GM12878 (cell line): ENCODE data around the gene TTLL3. TPM values are rescaled to one million over a fixed set of nuclear protein-coding genes. Genes with fewer than 3 reads are reported as not detected.

Experiments
- ATAC-seq: fragments of 200-7000 bp; cut with Tn5 transposase; 3 replicates; pipeline ENCODE4 v1.9.1; 2020; ENCODE audit warnings: mild to moderate bottlenecking, moderate library complexity
- BruUV-seq: library from RNA; stranded (reverse); fragments of 400-500 nt; replicated peaks from 2 replicates; lab custom pipeline; 2021; lab: Mats Ljungman, UMichigan
- CTCF ChIA-PET: fragments of 300-600 bp; sonication (Branson Sonifier 250); formaldehyde crosslinking; extraction: SDS; loops from one replicate; lab custom pipeline; 2021; ENCODE audit warnings: inconsistent platforms; lab: Yijun Ruan, JAX
- POLR2A ChIA-PET: fragments of 350-600 bp; formaldehyde crosslinking; extraction: SDS; loops from one replicate; lab custom pipeline; 2021; ENCODE audit warnings: inconsistent platforms; lab: Charles Lee
- RAD21 ChIA-PET: fragments of 300-600 bp; sonication (Branson Sonifier 250); formaldehyde crosslinking; loops from one replicate; lab custom pipeline; 2023; ENCODE audit warnings: antibody characterized with exemption; ENCODE audit not compliant: unreplicated experiment; lab: Charles Lee
- SMC1A ChIA-PET: fragments of 300-600 bp; sonication (Branson Sonifier 250); formaldehyde crosslinking; loops from one replicate; lab custom pipeline; 2023; ENCODE audit not compliant: unreplicated experiment, uncharacterized antibody; lab: Charles Lee
- DNase-seq: peaks from one replicate; pipeline ENCODE4 v3.0.0-alpha.2; 2011; ENCODE audit warnings: low read depth, low spot score
- FAIRE-seq: peaks from 3 replicates; lab custom pipeline; 2011; peaks lifted over from hg19 to GRCh38; lab: Jason Lieb, UNC
- H2AFZ ChIP-seq: 2 replicates; pipeline ENCODE4 v1.6.0; 2011; ENCODE audit warnings: low read depth, low read length, control low read depth; ENCODE audit not compliant: control insufficient read depth
- H3K27ac ChIP-seq: 2 replicates; pipeline ENCODE4 v1.5.1; 2011; ENCODE audit warnings: control low read depth; ENCODE audit not compliant: control insufficient read depth, insufficient read depth
- H3K27me3 ChIP-seq, 2 experiments: replicated peaks in 1 of 2; 2 replicates each; pipeline versions ENCODE4 v1.6.0 to v1.6.1; 2011; ENCODE audit warnings: low read length in 1 of 2; ENCODE audit not compliant: control insufficient read depth in 2 of 2, insufficient read depth in 2 of 2
- H3K36me3 ChIP-seq, 2 experiments: 2 replicates each; pipeline ENCODE4 v1.5.1; 2011; ENCODE audit warnings: low read length in 1 of 2; ENCODE audit not compliant: control insufficient read depth in 2 of 2, insufficient read depth in 2 of 2
- H3K4me1 ChIP-seq: 2 replicates; pipeline ENCODE4 v1.6.1; 2011; ENCODE audit warnings: mild to moderate bottlenecking, low read length, moderate library complexity, mixed read lengths; ENCODE audit not compliant: control insufficient read depth, insufficient read depth
- H3K4me2 ChIP-seq: 2 replicates; pipeline ENCODE4 v1.6.0; 2011; ENCODE audit warnings: control low read depth; ENCODE audit not compliant: control insufficient read depth, insufficient read depth
- H3K4me3 ChIP-seq: fragments of 200-600 bp; sonication (generic); 2 replicates; pipeline ENCODE4 v1.5.1; 2016
- H3K79me2 ChIP-seq: 2 replicates; pipeline ENCODE4 v1.6.0; 2011; ENCODE audit warnings: low read length; ENCODE audit not compliant: control insufficient read depth, insufficient read depth
- H3K9ac ChIP-seq: 2 replicates; pipeline ENCODE4 v1.8.0; 2011; ENCODE audit warnings: low read length, control low read depth, mixed read lengths; ENCODE audit not compliant: control insufficient read depth, insufficient read depth
- H3K9me3 ChIP-seq: replicated peaks from 3 replicates; pipeline ENCODE4 v1.5.1; 2011; ENCODE audit warnings: mild to moderate bottlenecking, low read length; ENCODE audit not compliant: control insufficient read depth, insufficient read depth
- H4K20me1 ChIP-seq: 2 replicates; pipeline ENCODE4 v1.6.0; 2011; ENCODE audit not compliant: control insufficient read depth, insufficient read depth
- LARP7 ChIP-seq: fragments of 450-650 bp; IDR thresholded peaks from 2 replicates; pipeline ENCODE4 v1.6.1; 2017; ENCODE audit warnings: mild to moderate bottlenecking
- REST ChIP-seq: IDR thresholded peaks from 2 replicates; pipeline ENCODE4 v1.6.1; 2012; ENCODE audit warnings: mild to moderate bottlenecking, low read depth, low read length
- WGBS: methylation state at CpG from one replicate; pipeline ENCODE4 v1.1.6; 2016; ENCODE audit warnings: low lambda C conversion rate; ENCODE audit not compliant: insufficient replicate concordance, insufficient coverage; ENCODE audit errors: missing lambda C conversion rate; 5-methylcytosine and 5-hydroxymethylcytosine counted together
- in situ Hi-C: fragments of 300-500 bp; cut with MboI; formaldehyde crosslinking; loops from 9 replicates; pipeline ENCODE4 v1.14.3; 2018; ENCODE audit warnings: mixed read lengths
- intact Hi-C: fragments of 100-400 bp; cut with micrococcal nuclease; formaldehyde crosslinking; loops from one replicate; pipeline ENCODE4 v1.14.2; 2022; ENCODE audit not compliant: unreplicated experiment
- polyA plus RNA-seq, 11 experiments: library from polyadenylated mRNA; depleted of rRNA in 4 of 11; unstranded in 6 of 11; stranded (reverse) in 5 of 11; fragments of >200 nt; fragmentation: Nextera tagmentation in 4 of 11; fragmentation: Illumina TruSeq in 1 of 11; extraction: Ambion mirVana in 4 of 11; extraction: Trizol in 1 of 11; gene quantifications; 1 replicate in 1 of 11; 2 replicates in 10 of 11; pipeline versions ENCODE4 v1.2.1 to v1.2.3, GENCODE V29; 2011 to 2016; ENCODE audit warnings: inconsistent platforms in 2 of 11, missing spikeins in 2 of 11, low read depth in 1 of 11
- total RNA-seq, 4 experiments: library from RNA; depleted of rRNA in 3 of 4; stranded (reverse); fragments of >200 nt in 3 of 4; fragmentation: Illumina TruSeq in 1 of 4; extraction: Trizol in 1 of 4; gene quantifications; 2 replicates each; pipeline versions ENCODE4 v1.2.1 to v1.2.3, GENCODE V29; 2013 to 2021

Gene TTLL3
- total and polyA plus RNA-seq, 10 of the 15 experiments (the other 5 are each of a cell fraction or from before 2014, with no cell fraction given), result 4.2 to 51.3 (median 18.9) TPM

DNA sequence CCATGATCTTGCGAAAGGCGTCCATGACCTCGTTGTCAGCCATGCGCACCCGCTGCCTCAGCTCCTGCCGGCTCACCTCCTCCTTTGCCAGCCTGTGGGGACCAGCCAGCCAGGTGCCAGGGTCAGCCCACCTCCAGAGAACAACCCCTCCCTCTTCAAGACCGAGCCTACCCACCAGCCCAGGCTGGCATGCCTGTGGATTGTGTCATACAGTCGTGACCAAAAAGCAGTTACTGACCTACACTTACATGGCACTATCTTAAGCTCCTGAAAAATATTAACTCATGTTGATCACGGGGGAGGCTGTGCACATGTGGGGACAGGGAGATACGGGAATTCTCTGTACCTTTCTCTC lies 29.6 kb upstream of the TTLL3 start:
- Histone ChIP-seq H3K27me3 (no peaks in the 10 kb centered on the region), H3K4me2 (peak overlapping the region; percentile 54), H3K27ac (peak overlapping the region; percentile 50), H3K9me3 (no peaks in the 10 kb centered on the region), H3K4me1 (peaks cover 31% of the 10 kb centered on the region), H3K79me2 (no peaks in the 10 kb centered on the region), H3K9ac (peak overlapping the region; percentile 13; the same call in 1 of the 2 replicates), H4K20me1 (no peaks in the 10 kb centered on the region), H2AFZ (peak overlapping the region; percentile 80), H3K36me3 (peaks cover 2 to 7% of the 10 kb centered on the region in 2 experiments; a peak in 2 of 4 replicates), H3K4me3 (no peak overlapping the region)
- ChIA-PET CTCF (interaction anchor here (1.1 to 4.0 kb wide), 6 partner anchors 9 to 153 kb away, joined by 3 to 15 read pairs (median 5); partner anchors contain the start of gene CRELD1), RAD21 (interaction anchor here (1.3 to 3.0 kb wide), 4 partner anchors 11 to 30 kb away, joined by 3 to 11 read pairs (median 6); partner anchors contain the start of genes ARPC4, OGG1 and TADA3), POLR2A (interaction anchor here (1.2 kb wide), 1 partner anchor 11 kb away, joined by 5 read pairs; no protein-coding TSS in a partner anchor), SMC1A (interaction anchor here (1.9 kb wide), 2 partner anchors 10 to 15 kb away, joined by 5 to 8 read pairs; no protein-coding TSS in a partner anchor)
- in situ Hi-C loops, result no loop called here
- intact Hi-C loops, result no loop called here
- 33% methylated on average over 10 of the region's 10 CpGs for WGBS
- DNase-seq (no peak), FAIRE-seq (no peak), ATAC-seq (peak; percentile 5; the same call in 2 of the 3 replicates)
- BruUV-seq, result no TSS peak
- TF ChIP-seq REST (no peak), LARP7 (0 out of 2 replicates have a peak, but pooled peaks have one; percentile 11)
